Sciatic nerve (tissue), 2 donors: ENCODE measurements around the gene WDR91. TPM values are rescaled to one million over a fixed set of nuclear protein-coding genes. Genes with fewer than 3 reads are reported as not detected.
A peak's percentile ranks its signal among the peaks of the same experiment; 100 is the strongest.

Source experiments
- ATAC-seq: fragments of 200-7000 bp; cut with Tn5 transposase; one replicate; pipeline ENCODE4 v1.9.1; 2020; ENCODE audit warnings: mild to moderate bottlenecking, moderate library complexity
- DNase-seq: peaks from one replicate; pipeline ENCODE4 v3.0.0-alpha.2; 2020; ENCODE audit warnings: low spot score
- intact Hi-C: fragments of 100-400 bp; cut with DNase I; formaldehyde crosslinking; loops from one replicate; pipeline ENCODE4 v1.14.2; 2022
- microRNA-seq: library from miRNA; unstranded; fragments of <30 nt; microRNA quantifications from one replicate; pipeline ENCODE4 v1.2.0, GENCODE V29; 2020
- total RNA-seq: library from RNA; stranded (reverse); fragmentation: NEBNext Ultra II Directional; extraction: Animal tissue kit (Norgen Biotek cat#: 25700); gene quantifications from one replicate; pipeline ENCODE4 v1.2.1, GENCODE V29; 2021
- donor health status: DM: no; HTN: no; CAD: no.
- donor health status: DM: no; HTN: no; CAD: no.

The WDR91 gene
- total RNA-seq, 1 donor from 2014 or later: 32.7 TPM

GRCh38 chr7:135151132-135151531, 60.2 kb downstream of the WDR91 start:
- ATAC-seq (no peak), DNase-seq (no peak)
- intact Hi-C loops: no loop called here

GRCh38 chr7:135150072-135150782, 61.1 kb downstream of the WDR91 start:
- ATAC-seq: no peak
- intact Hi-C loops: no loop called here
- no peak for DNase-seq

- intact Hi-C loops: no loop called here
- ATAC-seq (peak; percentile 94), DNase-seq (no peak)
These were observed 63.2 kb downstream of the WDR91 start, which contains the start of gene TMEM140 for GRCh38 chr7:135147899-135148721. TSS of gene TMEM140 (plus strand) at chr7:135148072. CDS start at chr7:135164442, 16,370 bp downstream.

GRCh38 chr7:135147341-135147898, 63.9 kb downstream of the WDR91 start:
- no peak for DNase-seq
- intact Hi-C loops: no loop called here
- ATAC-seq: peak; percentile 69

- no peak for ATAC-seq
- DNase-seq: no peak
- intact Hi-C loops: no loop called here
These were observed 67.2 kb downstream of the WDR91 start for GRCh38 chr7:135143885-135144668.

Small RNA genes lying within 50 kb of the gene (microRNA-seq; reads per million reads assigned to microRNA genes)
- gene MIR6509: not detected

Other genes starting within 250 kb of the WDR91 start
- 5.3 TPM for gene AGBL3, start 225.0 kb downstream of the WDR91 start, total RNA-seq
- 29.4 TPM for gene TMEM140, start 63.5 kb downstream of the WDR91 start, total RNA-seq
- 39.8 TPM for gene CYREN, start 40.8 kb downstream of the WDR91 start, total RNA-seq
- not detected for gene STRA8, start 22.3 kb upstream of the WDR91 start, total RNA-seq